Stimulated activated CD4-positive, alpha-beta T cell treated with anti-CD3 and anti-CD28 coated beads, Interleukin-15, amount 100 ng/mL, for 48 hours (primary cell): ENCODE data around the gene RSPO4.
A peak's percentile ranks its signal among the peaks of the same experiment; 100 is the strongest.
"Not testable (repeated sequence)": the region's sequence is repeated elsewhere in the genome, so short reads cannot be mapped to it uniquely, and the experiment has no call there.

Source experiments
- DNase-seq, 2 donors: peaks; one replicate each; pipeline ENCODE4 v3.0.0-alpha.2; 2020; ENCODE audit warnings: low read depth in 2 of 2

RSPO4 gene

GRCh38 chr20:1003920-1004697, 2.0 kb upstream of the RSPO4 start:
- no peak for DNase-seq

- no peak for DNase-seq
Observed at GRCh38 chr20:1002682-1003561, 811 bp upstream of the RSPO4 start.

- no peak for DNase-seq
Observed at GRCh38 chr20:1001116-1001515, 995 bp downstream of the RSPO4 start.

- DNase-seq = no peak
Observed at GRCh38 chr20:998231-998830, 3.8 kb downstream of the RSPO4 start.

GRCh38 chr20:997486-997885, 4.6 kb downstream of the RSPO4 start:
- no peak for DNase-seq

- DNase-seq = no peak
Observed at GRCh38 chr20:997016-997415, 5.1 kb downstream of the RSPO4 start.

GRCh38 chr20:995170-995569, 6.9 kb downstream of the RSPO4 start:
- no peak for DNase-seq

- DNase-seq = no peak
Observed at GRCh38 chr20:992801-993535, 9.1 kb downstream of the RSPO4 start.

GRCh38 chr20:991850-992249, 10.3 kb downstream of the RSPO4 start:
- DNase-seq = no peak

GRCh38 chr20:990293-990959, 11.7 kb downstream of the RSPO4 start:
- no peak for DNase-seq

- no peak for DNase-seq
Observed at GRCh38 chr20:988272-988671, 13.8 kb downstream of the RSPO4 start.

GRCh38 chr20:987677-988076, 14.4 kb downstream of the RSPO4 start:
- no peak for DNase-seq

GRCh38 chr20:986733-987355, 15.3 kb downstream of the RSPO4 start:
- no peak for DNase-seq

- DNase-seq = not testable (repeated sequence)
Observed at GRCh38 chr20:984994-985393, 17.1 kb downstream of the RSPO4 start.

GRCh38 chr20:982754-983153, 19.4 kb downstream of the RSPO4 start:
- DNase-seq = no peak

GRCh38 chr20:977021-977420, 25.1 kb downstream of the RSPO4 start:
- DNase-seq = no peak

GRCh38 chr20:976033-976432, 26.1 kb downstream of the RSPO4 start:
- no peak for DNase-seq

GRCh38 chr20:973785-974194, 28.3 kb downstream of the RSPO4 start:
- DNase-seq = peak; percentile 15 to 21

GRCh38 chr20:972256-972655, 29.9 kb downstream of the RSPO4 start:
- DNase-seq = no peak

- DNase-seq = no peak
Observed at GRCh38 chr20:971346-971745, 30.8 kb downstream of the RSPO4 start.

GRCh38 chr20:969868-970267, 32.2 kb downstream of the RSPO4 start:
- DNase-seq = no peak
